KMS-11 (cell line): Measurements from ENCODE around the gene C10orf95.

Source experiments
- H2AFZ ChIP-seq: fragments of 200-600 bp; sonication (generic); 2 replicates; pipeline ENCODE4 v1.6.1; 2016; ENCODE audit warnings: antibody characterized with exemption, mixed run types, low read depth
- H3K27ac ChIP-seq: fragments of 200-600 bp; sonication (generic); 2 replicates; pipeline ENCODE4 v1.6.1; 2016; ENCODE audit warnings: mild to moderate bottlenecking, mixed run types
- H3K27me3 ChIP-seq: fragments of 200-600 bp; sonication (generic); 2 replicates; pipeline ENCODE4 v1.6.1; 2017; ENCODE audit warnings: mild to moderate bottlenecking, low read depth, mixed run types, moderate library complexity; ENCODE audit not compliant: insufficient read depth
- H3K36me3 ChIP-seq: fragments of 200-600 bp; sonication (generic); 2 replicates; pipeline ENCODE4 v1.6.1; 2017; ENCODE audit warnings: mild to moderate bottlenecking, mixed run types; ENCODE audit not compliant: insufficient read depth
- H3K4me1 ChIP-seq: fragments of 200-600 bp; sonication (generic); 2 replicates; pipeline ENCODE4 v1.6.1; 2016; ENCODE audit warnings: mild to moderate bottlenecking, low read depth, mixed run types; ENCODE audit not compliant: poor library complexity, severe bottlenecking
- H3K4me2 ChIP-seq: fragments of 200-600 bp; sonication (generic); 2 replicates; pipeline ENCODE4 v1.7.0; 2016; ENCODE audit warnings: mild to moderate bottlenecking, mixed run types
- H3K4me3 ChIP-seq: fragments of 200-600 bp; sonication (generic); IDR thresholded peaks from 2 replicates; pipeline ENCODE4 v1.6.1; 2017; ENCODE audit warnings: low read depth, low read length, mixed read lengths; ENCODE audit not compliant: insufficient read depth
- H3K79me2 ChIP-seq: fragments of 200-600 bp; sonication (generic); 2 replicates; pipeline ENCODE4 v1.6.1; 2016; ENCODE audit warnings: low read depth, mixed run types; ENCODE audit not compliant: insufficient read depth
- H3K9ac ChIP-seq: fragments of 200-600 bp; sonication (generic); 2 replicates; pipeline ENCODE4 v1.6.1; 2016; ENCODE audit warnings: mild to moderate bottlenecking, mixed run types
- H4K20me1 ChIP-seq: fragments of 200-600 bp; sonication (generic); 2 replicates; pipeline ENCODE4 v1.6.1; 2016; ENCODE audit warnings: mild to moderate bottlenecking, mixed run types; ENCODE audit not compliant: insufficient read depth
- CTCF ChIP-seq: fragments of 200-600 bp; sonication (generic); conservative IDR thresholded peaks from 2 replicates; pipeline ENCODE4 v1.6.1; 2017; ENCODE audit warnings: low read depth, mild to moderate bottlenecking, antibody characterized with exemption, low read length, moderate library complexity, mixed read lengths

Gene C10orf95

GRCh38 chr10:102435529-102436233 lies 15.7 kb downstream of the C10orf95 start:
- Histone ChIP-seq H3K79me2 (no peaks in the 10 kb centered on the region; the same call in 1 of the 2 replicates), H3K9ac (no peak overlapping the region), H3K27me3 (peaks cover 12% of the 10 kb centered on the region; the same call in 1 of the 2 replicates), H3K36me3 (no peaks in the 10 kb centered on the region), H3K4me2 (no peak overlapping the region), H3K4me1 (peaks cover 10% of the 10 kb centered on the region), H2AFZ (no peak overlapping the region), H3K4me3 (no peak overlapping the region), H4K20me1 (no peaks in the 10 kb centered on the region), H3K27ac (no peak overlapping the region)
- no peak for TF ChIP-seq CTCF

- H3K36me3 ChIP-seq, result no peaks in the 10 kb centered on the region
- H3K4me2 ChIP-seq, result no peak overlapping the region
- peaks cover 10% of the 10 kb centered on the region for H3K4me1 ChIP-seq
- H3K27me3 ChIP-seq, result peaks cover 12% of the 10 kb centered on the region; the same call in 1 of the 2 replicates
- no peak overlapping the region for H2AFZ ChIP-seq
- H3K27ac ChIP-seq, result no peak overlapping the region
- H3K9ac ChIP-seq, result no peak overlapping the region
- no peak overlapping the region for H3K4me3 ChIP-seq
- TF ChIP-seq CTCF, result no peak
- H3K79me2 ChIP-seq, result no peaks in the 10 kb centered on the region; the same call in 1 of the 2 replicates
- no peaks in the 10 kb centered on the region for H4K20me1 ChIP-seq
Measured at GRCh38 chr10:102435133-102435497, 16.2 kb downstream of the C10orf95 start.

DNA sequence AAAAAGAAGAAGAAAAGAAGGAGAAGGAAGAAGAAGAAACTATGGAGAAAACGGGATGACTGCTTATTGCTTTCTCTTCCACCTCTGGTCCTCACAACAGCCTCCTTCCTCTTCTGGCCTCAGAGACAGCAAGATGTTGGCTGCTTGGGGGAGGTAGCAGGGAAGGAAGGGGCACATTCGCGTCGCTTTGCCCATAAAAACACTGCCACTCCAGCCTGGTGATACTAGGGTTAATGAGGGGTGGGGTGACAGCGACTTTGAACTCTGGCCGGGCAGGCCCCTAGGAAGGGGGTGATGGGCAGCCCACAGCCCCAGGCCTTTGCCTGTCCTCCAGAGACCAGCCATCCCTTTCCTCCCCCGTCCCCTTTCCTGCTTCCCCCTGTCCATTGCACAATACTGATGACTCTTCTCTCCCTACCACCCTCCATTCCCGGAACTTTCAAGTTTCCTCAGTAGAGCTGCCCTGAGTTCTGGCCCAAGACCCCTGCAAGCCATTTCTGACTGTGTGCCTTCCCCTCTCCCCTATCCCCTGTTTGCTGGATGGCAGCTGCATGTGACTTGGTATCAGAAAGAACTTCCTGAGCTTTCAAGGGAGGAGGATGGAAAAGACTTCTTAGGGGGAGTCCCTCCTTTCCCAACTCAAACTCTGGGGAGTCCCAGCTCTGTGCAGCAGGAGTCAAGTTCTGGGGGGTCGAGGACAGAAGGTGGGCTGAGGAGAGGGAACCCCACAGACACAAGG lies 16.8 kb downstream of the C10orf95 start:
- Histone ChIP-seq H3K4me2 (no peak overlapping the region), H3K36me3 (no peaks in the 10 kb centered on the region), H3K27me3 (peaks cover 12% of the 10 kb centered on the region; the same call in 1 of the 2 replicates), H2AFZ (no peak overlapping the region), H3K4me3 (no peak overlapping the region), H4K20me1 (no peaks in the 10 kb centered on the region), H3K79me2 (no peaks in the 10 kb centered on the region; the same call in 1 of the 2 replicates), H3K9ac (no peak overlapping the region), H3K4me1 (peaks cover 15% of the 10 kb centered on the region), H3K27ac (no peak overlapping the region)
- TF ChIP-seq CTCF, result no peak

- Histone ChIP-seq H2AFZ (0 out of 2 replicates have a peak overlapping the region, but pooled peaks have one; percentile 72), H4K20me1 (no peaks in the 10 kb centered on the region), H3K27ac (no peak overlapping the region), H3K4me3 (no peak overlapping the region), H3K9ac (no peak overlapping the region), H3K4me1 (peaks cover 15% of the 10 kb centered on the region), H3K36me3 (no peaks in the 10 kb centered on the region), H3K27me3 (peaks cover 12% of the 10 kb centered on the region; the same call in 1 of the 2 replicates), H3K79me2 (no peaks in the 10 kb centered on the region; the same call in 1 of the 2 replicates), H3K4me2 (peak overlapping the region; percentile 56; the same call in 1 of the 2 replicates)
- no peak for TF ChIP-seq CTCF
Measured at GRCh38 chr10:102433619-102434046, 17.7 kb downstream of the C10orf95 start.
